ENCODE results near the gene PRKG1. TPM values are rescaled to one million over a fixed set of nuclear protein-coding genes. Genes with fewer than 3 reads are reported as not detected.

Gene PRKG1
- total and polyA plus RNA-seq, 2 of the 8 experiments (the other 6 are each of a cell fraction or from before 2014, with no cell fraction given): 4.2 to 15.2 TPM

- no peaks in the 10 kb centered on the region; a peak in 1 of 7 replicates for H3K4me1 ChIP-seq (replicated peaks in 1 of 4; ENCODE audit: control insufficient read depth in 3 of 4, insufficient read depth in 4 of 4, low read length in 3 of 4)
- no peak overlapping the region for H2BK15ac ChIP-seq (ENCODE audit: low read length)
- H4K91ac ChIP-seq (replicated peaks; ENCODE audit: insufficient read length, low read length): no peak overlapping the region
- no peaks in the 10 kb centered on the region for H3K23me2 ChIP-seq (ENCODE audit: low read depth, low read length)
- no peak overlapping the region for H3K56ac ChIP-seq (replicated peaks; ENCODE audit: insufficient read length, low read depth, low read length)
- no peaks in the 10 kb centered on the region for H3K79me1 ChIP-seq (ENCODE audit: low read depth, low read length)
- H2AK5ac ChIP-seq (ENCODE audit: low read depth, low read length): no peak overlapping the region
- no peak overlapping the region for H4K5ac ChIP-seq (ENCODE audit: insufficient read length, low read depth, low read length)
- H3K79me2 ChIP-seq (ENCODE audit: control insufficient read depth in 1 of 2, insufficient read depth in 2 of 2, low read length in 2 of 2): no peaks in the 10 kb centered on the region
- no peak overlapping the region for H3K14ac ChIP-seq (ENCODE audit: insufficient read length)
- no peak overlapping the region for H3K23ac ChIP-seq (ENCODE audit: insufficient read length)
- H3K4me2 ChIP-seq (ENCODE audit: insufficient read depth in 1 of 2, low read depth in 2 of 2, low read length in 2 of 2): no peak overlapping the region
- no peak overlapping the region for H3K4ac ChIP-seq (replicated peaks; ENCODE audit: insufficient read length, low read depth, low read length)
- H2BK120ac ChIP-seq (replicated peaks; ENCODE audit: low read depth, low read length): no peak overlapping the region
- no peak overlapping the region for H2BK5ac ChIP-seq (ENCODE audit: low read depth, low read length)
- no peaks in the 10 kb centered on the region for H4K20me1 ChIP-seq (replicated peaks in 1 of 2; ENCODE audit: control insufficient read depth in 1 of 2, insufficient read depth in 2 of 2, low read length in 2 of 2)
- no peak overlapping the region for H3K9ac ChIP-seq (replicated peaks in 1 of 4; ENCODE audit: extremely low read depth in 1 of 4, low read depth in 3 of 4, low read length in 3 of 4)
- no peak overlapping the region for H2BK20ac ChIP-seq (ENCODE audit: low read length)
- H2AFZ ChIP-seq (ENCODE audit: low read length): no peak overlapping the region
- CTCF ChIA-PET (ENCODE audit: partially characterized antibody): no interaction called here
- no peak for FAIRE-seq
- DNase-seq (ENCODE audit: low read depth in 1 of 2, low spot score in 2 of 2): no peak
- no peak overlapping the region for H2BK12ac ChIP-seq (ENCODE audit: low read depth, low read length)
- peaks cover 0 to 2% (median 0%) of the 10 kb centered on the region in 4 experiments; a peak in 1 of 7 replicates for H3K27me3 ChIP-seq (replicated peaks in 1 of 4; ENCODE audit: control insufficient read depth in 3 of 4, extremely low read depth in 1 of 4, insufficient read depth in 3 of 4, low read length in 3 of 4)
- no peaks in the 10 kb centered on the region for H3K9me3 ChIP-seq (ENCODE audit: insufficient read depth in 2 of 2, low read depth in 1 of 2, low read length in 1 of 2)
- H3K27ac ChIP-seq (ENCODE audit: low read depth, low read length): no peak overlapping the region
- H4K8ac ChIP-seq (ENCODE audit: extremely low read depth, insufficient read depth, low read length): no peak overlapping the region
- POLR2A ChIA-PET (ENCODE audit: partially characterized antibody): no interaction called here
- H3K18ac ChIP-seq (ENCODE audit: extremely low read depth, low read length): no peak overlapping the region
- H3K4me3 ChIP-seq (ENCODE audit: extremely low read depth in 1 of 4, insufficient read depth in 2 of 4, low read depth in 3 of 4, low read length in 4 of 4): no peak overlapping the region
- no peaks in the 10 kb centered on the region for H3K36me3 ChIP-seq (ENCODE audit: control insufficient read depth in 2 of 4, insufficient read depth in 4 of 4, low read length in 3 of 4)
- TF ChIP-seq E2F6 (IDR thresholded peaks at IDR 0.05) (no peak), NRF1 (IDR thresholded peaks at IDR 0.05; ENCODE audit: low read depth, low read length) (no peak), ATF2 (IDR thresholded peaks at IDR 0.05; ENCODE audit: low read length) (no peak), TAF1 (IDR thresholded peaks at IDR 0.05; ENCODE audit: low read depth, low read length) (no peak), PHF8 (conservative IDR thresholded peaks at IDR 0.05; ENCODE audit: low read depth, low read length) (no peak)
Measured at GRCh38 chr10:51888263-51888662, 814.0 kb downstream of the PRKG1 start.

Measured in H1 (cell line).